Naive thymus-derived CD8-positive, alpha-beta T cell (primary cell): Measurements from ENCODE around the gene SLC6A2. TPM values are rescaled to one million over a fixed set of nuclear protein-coding genes. Genes with fewer than 3 reads are reported as not detected.
A peak's percentile ranks its signal among the peaks of the same experiment; 100 is the strongest.

Experiments
- ATAC-seq, 2 donors: fragments of 150-1000 bp; cut with Tn5 transposase in 1 of 2; sonication (Bioruptor Pico), chemical (Tn5 transposase) in 1 of 2; 1 replicate in 1 of 2; 2 replicates in 1 of 2; pipeline ENCODE4 v1.10.0; 2021; ENCODE audit warnings: mild to moderate bottlenecking in 2 of 2, moderate library complexity in 2 of 2
- POLR2A ChIA-PET: fragments of 350-600 bp; sonication (Branson Sonifier 250); formaldehyde crosslinking; loops from one replicate; lab custom pipeline; 2021; ENCODE audit warnings: antibody characterized with exemption; lab: Charles Lee
- DNase-seq, 10 donors: peaks; one replicate each; pipeline versions ENCODE4 v3.0.0 to v3.0.0-alpha.2; 2020 to 2022
- H3K27ac Mint-ChIP-seq, 10 donors: one replicate each; pipeline ENCODE4 v1.8.0; 2020 to 2022; ENCODE audit warnings: mild to moderate bottlenecking in 10 of 10, mixed read lengths in 10 of 10, moderate library complexity in 4 of 10, inconsistent platforms in 1 of 10
- H3K27me3 Mint-ChIP-seq, 5 donors: one replicate each; pipeline ENCODE4 v1.8.0; 2021 to 2022; ENCODE audit warnings: mixed read lengths in 5 of 5
- H3K36me3 Mint-ChIP-seq, 3 donors: one replicate each; pipeline ENCODE4 v1.8.0; 2020 to 2022; ENCODE audit warnings: mixed read lengths in 3 of 3, mild to moderate bottlenecking in 2 of 3, inconsistent platforms in 1 of 3
- H3K4me1 Mint-ChIP-seq, 4 donors: one replicate each; pipeline ENCODE4 v1.8.0; 2021 to 2022; ENCODE audit warnings: mixed read lengths in 4 of 4
- H3K4me3 Mint-ChIP-seq, 10 donors: one replicate each; pipeline ENCODE4 v1.8.0; 2020 to 2022; ENCODE audit warnings: mild to moderate bottlenecking in 10 of 10, mixed read lengths in 10 of 10, moderate library complexity in 6 of 10, inconsistent platforms in 1 of 10
- H3K9me3 Mint-ChIP-seq, 9 donors: one replicate each; pipeline ENCODE4 v1.8.0; 2020 to 2022; ENCODE audit warnings: mixed read lengths in 9 of 9, mild to moderate bottlenecking in 3 of 9, inconsistent platforms in 1 of 9, moderate library complexity in 1 of 9
- polyA plus RNA-seq, 3 donors: library from polyadenylated mRNA; unstranded; fragments of 300-500 nt; fragmentation: Illumina TruSeq; gene quantifications; one replicate each; pipeline ENCODE4 v1.2.3, GENCODE V29; 2021
- total RNA-seq, 8 experiments: library from RNA in 2 of 8; stranded (reverse) in 2 of 8; gene quantifications; one replicate each; pipeline ENCODE4 v1.2.3 and lab custom pipeline; 2021 to 2026

Gene SLC6A2
- total and polyA plus RNA-seq, 5 experiments from 2014 or later: not detected

GRCh38 chr16:55695595-55695994, 39.8 kb downstream of the SLC6A2 start:
- ATAC-seq: no peak
- Mint-ChIP-seq H3K27me3 (peaks cover 0 to 17% (median 3%) of the 10 kb centered on the region in 5 donors), H3K9me3 (no peaks in the 10 kb centered on the region)

GRCh38 chr16:55697867-55698266, 42.1 kb downstream of the SLC6A2 start:
- POLR2A ChIA-PET: no interaction called here
- Mint-ChIP-seq H3K36me3 (no peaks in the 10 kb centered on the region), H3K4me1 (peaks cover 0 to 4% (median 1%) of the 10 kb centered on the region in 4 donors), H3K27ac (no peak overlapping the region), H3K9me3 (no peaks in the 10 kb centered on the region), H3K27me3 (peaks cover 0 to 16% (median 3%) of the 10 kb centered on the region in 5 donors), H3K4me3 (no peak overlapping the region)
- no peak for ATAC-seq
- no peak for DNase-seq

More at GRCh38 chr16:55695595-55695994, 39.8 kb downstream of the SLC6A2 start:
- POLR2A ChIA-PET: no interaction called here
- Mint-ChIP-seq H3K27ac (peak overlapping the region in 1 of 10 donors; percentile 48), H3K4me3 (no peak overlapping the region), H3K36me3 (no peaks in the 10 kb centered on the region), H3K4me1 (no peaks in the 10 kb centered on the region)
- DNase-seq: no peak

- no peak overlapping the region for H3K27ac Mint-ChIP-seq
- peaks cover 3 to 8% (median 4%) of the 10 kb centered on the region in 4 donors for H3K4me1 Mint-ChIP-seq
- H3K9me3 Mint-ChIP-seq: no peaks in the 10 kb centered on the region
- no peaks in the 10 kb centered on the region for H3K36me3 Mint-ChIP-seq
- ATAC-seq (no peak), DNase-seq (no peak)
- POLR2A ChIA-PET: no interaction called here
- peaks cover 0 to 19% (median 3%) of the 10 kb centered on the region in 5 donors for H3K27me3 Mint-ChIP-seq
- no peak overlapping the region for H3K4me3 Mint-ChIP-seq
Measured at GRCh38 chr16:55698331-55698730, 42.5 kb downstream of the SLC6A2 start.

- peaks cover 3 to 8% (median 4%) of the 10 kb centered on the region in 4 donors for H3K4me1 Mint-ChIP-seq
- ATAC-seq (no peak), DNase-seq (no peak)
- no peaks in the 10 kb centered on the region for H3K9me3 Mint-ChIP-seq
- POLR2A ChIA-PET: no interaction called here
- no peak overlapping the region for H3K27ac Mint-ChIP-seq
- H3K27me3 Mint-ChIP-seq: peaks cover 0 to 24% (median 3%) of the 10 kb centered on the region in 5 donors
- H3K36me3 Mint-ChIP-seq: no peaks in the 10 kb centered on the region
- H3K4me3 Mint-ChIP-seq: no peak overlapping the region
Measured at GRCh38 chr16:55698946-55699345, 43.2 kb downstream of the SLC6A2 start.

GRCh38 chr16:55699616-55700015, 43.8 kb downstream of the SLC6A2 start:
- Mint-ChIP-seq H3K36me3 (no peaks in the 10 kb centered on the region), H3K4me1 (peaks cover 3 to 8% (median 4%) of the 10 kb centered on the region in 4 donors), H3K9me3 (no peaks in the 10 kb centered on the region), H3K27me3 (peaks cover 0 to 21% (median 2%) of the 10 kb centered on the region in 5 donors), H3K27ac (no peak overlapping the region), H3K4me3 (no peak overlapping the region)
- POLR2A ChIA-PET: no interaction called here
- DNase-seq (no peak), ATAC-seq (no peak)

- POLR2A ChIA-PET: no interaction called here
- H3K4me1 Mint-ChIP-seq: peaks cover 3 to 8% (median 4%) of the 10 kb centered on the region in 4 donors
- peak overlapping the region in 1 of 10 donors; percentile 50 for H3K27ac Mint-ChIP-seq
Measured at GRCh38 chr16:55700067-55700466, 44.3 kb downstream of the SLC6A2 start.

GRCh38 chr16:55700961-55701360, 45.2 kb downstream of the SLC6A2 start:
- no peak for ATAC-seq
- H3K4me3 Mint-ChIP-seq: no peak overlapping the region
- H3K9me3 Mint-ChIP-seq: no peaks in the 10 kb centered on the region
- H3K4me1 Mint-ChIP-seq: peaks cover 3 to 8% (median 4%) of the 10 kb centered on the region in 4 donors
- POLR2A ChIA-PET: no interaction called here
- no peaks in the 10 kb centered on the region for H3K36me3 Mint-ChIP-seq
- DNase-seq: no peak
- peak overlapping the region in 1 of 10 donors; percentile 8 for H3K27ac Mint-ChIP-seq
- peaks cover 0 to 19% (median 1%) of the 10 kb centered on the region in 5 donors for H3K27me3 Mint-ChIP-seq

More at GRCh38 chr16:55700067-55700466, 44.3 kb downstream of the SLC6A2 start:
- no peaks in the 10 kb centered on the region for H3K36me3 Mint-ChIP-seq
- ATAC-seq: no peak
- DNase-seq: no peak
- H3K9me3 Mint-ChIP-seq: no peaks in the 10 kb centered on the region
- H3K27me3 Mint-ChIP-seq: peaks cover 0 to 19% (median 1%) of the 10 kb centered on the region in 5 donors
- no peak overlapping the region for H3K4me3 Mint-ChIP-seq

- POLR2A ChIA-PET: no interaction called here
- H3K27ac Mint-ChIP-seq: no peak overlapping the region
- ATAC-seq (peak in 1 of 2 donors; percentile 38), DNase-seq (peak in 7 of 10 donors; percentile 3 to 73 (median 26))
- no peak overlapping the region for H3K4me3 Mint-ChIP-seq
- no peaks in the 10 kb centered on the region for H3K9me3 Mint-ChIP-seq
- peaks cover 3 to 8% (median 4%) of the 10 kb centered on the region in 4 donors for H3K4me1 Mint-ChIP-seq
- peaks cover 0 to 23% (median 3%) of the 10 kb centered on the region in 5 donors for H3K27me3 Mint-ChIP-seq
- no peaks in the 10 kb centered on the region for H3K36me3 Mint-ChIP-seq
Measured at GRCh38 chr16:55701442-55702319, 45.9 kb downstream of the SLC6A2 start.

GRCh38 chr16:55703003-55704001, 47.5 kb downstream of the SLC6A2 start:
- Mint-ChIP-seq H3K9me3 (no peaks in the 10 kb centered on the region), H3K4me1 (peaks cover 3 to 8% (median 4%) of the 10 kb centered on the region in 4 donors), H3K27ac (no peak overlapping the region), H3K36me3 (no peaks in the 10 kb centered on the region), H3K27me3 (peaks cover 0 to 27% (median 3%) of the 10 kb centered on the region in 5 donors), H3K4me3 (no peak overlapping the region)
- DNase-seq (peak in 1 of 10 donors; percentile 17), ATAC-seq (no peak)
- POLR2A ChIA-PET: no interaction called here

- no peak for DNase-seq
- Mint-ChIP-seq H3K36me3 (no peaks in the 10 kb centered on the region), H3K4me1 (peaks cover 3 to 8% (median 4%) of the 10 kb centered on the region in 4 donors), H3K27ac (no peak overlapping the region), H3K4me3 (no peak overlapping the region), H3K27me3 (peaks cover 0 to 34% (median 9%) of the 10 kb centered on the region in 5 donors), H3K9me3 (no peaks in the 10 kb centered on the region)
- POLR2A ChIA-PET: no interaction called here
- no peak for ATAC-seq
Measured at GRCh38 chr16:55706739-55707384, 51.1 kb downstream of the SLC6A2 start.

GRCh38 chr16:55709801-55710200, 54.0 kb downstream of the SLC6A2 start:
- Mint-ChIP-seq H3K9me3 (no peaks in the 10 kb centered on the region), H3K27ac (no peak overlapping the region), H3K27me3 (peaks cover 13 to 38% (median 18%) of the 10 kb centered on the region in 5 donors), H3K4me1 (no peaks in the 10 kb centered on the region), H3K36me3 (no peaks in the 10 kb centered on the region), H3K4me3 (no peak overlapping the region)
- POLR2A ChIA-PET: no interaction called here
- ATAC-seq (no peak), DNase-seq (no peak)

- Mint-ChIP-seq H3K27me3 (peaks cover 13 to 38% (median 18%) of the 10 kb centered on the region in 5 donors), H3K9me3 (no peaks in the 10 kb centered on the region), H3K27ac (no peak overlapping the region), H3K36me3 (no peaks in the 10 kb centered on the region), H3K4me3 (no peak overlapping the region), H3K4me1 (no peaks in the 10 kb centered on the region)
- ATAC-seq (no peak), DNase-seq (no peak)
- POLR2A ChIA-PET: no interaction called here
Measured at GRCh38 chr16:55710466-55710865, 54.7 kb downstream of the SLC6A2 start.
